GM23248 (cell line): ENCODE data around the gene RNLS.

Experiments
- EZH2 ChIP-seq: fragments of 200-600 bp; sonication (generic); IDR thresholded peaks from 2 replicates; pipeline ENCODE4 v1.6.1; 2018; ENCODE audit warnings: antibody characterized with exemption, mild to moderate bottlenecking; ENCODE audit not compliant: insufficient read depth, poor library complexity, severe bottlenecking
- EZH2phosphoT487 ChIP-seq: fragments of 200-600 bp; sonication (generic); IDR thresholded peaks from 2 replicates; pipeline ENCODE4 v1.6.1; 2018; ENCODE audit warnings: antibody characterized with exemption, moderate library complexity, mild to moderate bottlenecking, low read depth; ENCODE audit not compliant: insufficient read depth

DNA sequence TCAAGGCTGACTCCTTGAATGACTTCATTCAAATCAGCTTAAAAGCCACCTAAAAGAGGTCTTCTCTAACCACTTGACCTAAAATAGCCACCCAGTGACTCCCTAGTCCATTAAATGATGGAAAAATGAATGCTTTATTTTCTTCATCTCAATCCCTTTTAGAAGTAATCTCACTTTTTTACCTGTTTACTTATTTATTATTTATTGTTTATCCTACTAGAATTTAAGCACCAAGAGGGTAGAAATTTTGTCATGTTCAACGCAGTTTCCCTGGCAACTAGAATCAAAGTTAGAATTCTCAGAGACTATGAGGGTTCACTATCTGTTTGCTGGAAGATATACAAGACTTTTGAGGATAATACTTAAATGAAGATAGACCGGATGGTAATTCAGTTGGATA, 3.3 kb upstream of the RNLS start, which contains the start of gene LIPJ:
- TF ChIP-seq EZH2 (no peak), EZH2phosphoT487 (no peak)
